ENCODE data around the gene FRMPD4. TPM values are rescaled to one million over a fixed set of nuclear protein-coding genes. Genes with fewer than 3 reads are reported as not detected.

The FRMPD4 gene
- total and polyA plus RNA-seq, 3 experiments from 2014 or later, result not detected

DNA sequence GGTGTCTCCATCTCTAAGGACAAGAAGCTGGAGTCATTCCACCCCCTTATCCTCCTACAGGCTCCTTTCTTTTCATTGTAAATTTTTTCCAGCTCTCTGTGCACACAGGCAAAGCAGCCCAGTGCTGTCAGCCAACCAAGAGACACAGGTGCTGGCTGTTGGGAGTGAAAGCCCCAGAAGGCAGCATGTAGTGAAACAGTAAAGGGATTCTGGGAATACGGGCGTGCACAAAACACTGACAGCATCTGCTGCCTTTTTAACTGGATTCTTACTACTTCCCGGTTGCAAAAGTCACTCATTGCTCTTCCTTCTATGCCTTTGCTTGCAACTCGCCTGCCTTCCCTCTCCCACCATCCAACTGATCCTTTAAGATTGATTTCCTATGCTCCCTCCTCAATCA is 444.4 kb downstream of the FRMPD4 start:
- H3K27ac ChIP-seq (ENCODE audit: low read depth, low read length), result no peak overlapping the region
- Mint-ChIP-seq H3K9me3 (peaks cover 0 to 3% (median 0%) of the 10 kb centered on the region in 5 donors), H3K4me1 (no peaks in the 10 kb centered on the region), H3K36me3 (no peaks in the 10 kb centered on the region), H3K27ac (no peak overlapping the region), H3K27me3 (peaks cover 0 to 3% of the 10 kb centered on the region in 2 donors), H3K4me3 (no peak overlapping the region)
- H3K27me3 ChIP-seq (ENCODE audit: insufficient read depth, low read length, poor library complexity, severe bottlenecking), result no peaks in the 10 kb centered on the region
- ChIA-PET CTCF (no interaction called here), POLR2A (no interaction called here)
- no peaks in the 10 kb centered on the region for H3K36me3 ChIP-seq (ENCODE audit: insufficient read depth, low read length)
- H3K9me3 ChIP-seq (ENCODE audit: low read length), result no peaks in the 10 kb centered on the region
- DNase-seq, result no peak
- no peaks in the 10 kb centered on the region for H3K4me1 ChIP-seq (ENCODE audit: insufficient read depth, low read length)
- H3K4me3 ChIP-seq (ENCODE audit: low read length), result no peak overlapping the region

DNA sequence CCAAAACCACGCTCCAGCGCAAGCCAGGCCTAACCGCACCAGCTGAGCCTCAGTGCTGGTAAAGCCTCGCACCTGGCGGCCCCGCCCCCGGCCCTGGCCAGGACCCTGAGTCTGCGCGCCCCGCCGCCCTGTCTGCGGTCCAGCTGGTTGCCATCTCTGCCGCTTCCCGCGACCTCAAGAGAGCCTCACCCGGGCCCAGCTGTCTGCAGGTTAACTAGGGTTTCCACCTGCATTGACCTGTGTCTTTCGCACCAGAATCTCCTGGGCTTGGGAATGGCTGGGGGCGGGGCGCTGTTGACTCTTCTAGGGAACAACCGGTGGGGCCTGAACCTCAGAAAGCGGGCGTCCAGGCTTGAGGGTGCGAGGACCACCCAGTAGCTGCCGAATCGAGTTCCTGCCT is 445.3 kb downstream of the FRMPD4 start:
- Histone ChIP-seq H3K27ac (ENCODE audit: low read depth, low read length) (no peak overlapping the region), H3K4me1 (ENCODE audit: insufficient read depth, low read length) (no peaks in the 10 kb centered on the region), H3K9me3 (ENCODE audit: low read length) (no peaks in the 10 kb centered on the region), H3K4me3 (ENCODE audit: low read length) (no peak overlapping the region), H3K27me3 (ENCODE audit: insufficient read depth, low read length, poor library complexity, severe bottlenecking) (no peaks in the 10 kb centered on the region), H3K36me3 (ENCODE audit: insufficient read depth, low read length) (no peaks in the 10 kb centered on the region)
- Mint-ChIP-seq H3K4me1 (no peaks in the 10 kb centered on the region), H3K27ac (no peak overlapping the region), H3K36me3 (no peaks in the 10 kb centered on the region), H3K4me3 (no peak overlapping the region), H3K9me3 (peaks cover 0 to 3% (median 0%) of the 10 kb centered on the region in 5 donors), H3K27me3 (peaks cover 0 to 3% of the 10 kb centered on the region in 2 donors)
- CTCF ChIA-PET, result no interaction called here
- POLR2A ChIA-PET, result no interaction called here
- no peak for DNase-seq

GRCh38 chrX:12595720-12596119 is 457.4 kb downstream of the FRMPD4 start:
- H3K27ac Mint-ChIP-seq, result no peak overlapping the region
- no peak overlapping the region for H3K27ac ChIP-seq (ENCODE audit: low read depth, low read length)
- H3K4me3 ChIP-seq (ENCODE audit: low read length), result no peak overlapping the region
- no peaks in the 10 kb centered on the region for H3K27me3 Mint-ChIP-seq
- no peaks in the 10 kb centered on the region for H3K4me1 ChIP-seq (ENCODE audit: insufficient read depth, low read length)
- no peak overlapping the region for H3K4me3 Mint-ChIP-seq
- no peaks in the 10 kb centered on the region for H3K4me1 Mint-ChIP-seq
- ChIA-PET CTCF (no interaction called here), POLR2A (no interaction called here)
- no peak for DNase-seq
- H3K9me3 ChIP-seq (ENCODE audit: low read length), result no peaks in the 10 kb centered on the region
- no peaks in the 10 kb centered on the region for H3K36me3 Mint-ChIP-seq
- no peaks in the 10 kb centered on the region for H3K27me3 ChIP-seq (ENCODE audit: insufficient read depth, low read length, poor library complexity, severe bottlenecking)
- H3K36me3 ChIP-seq (ENCODE audit: insufficient read depth, low read length), result no peaks in the 10 kb centered on the region
- H3K9me3 Mint-ChIP-seq, result peaks cover 0 to 7% (median 0%) of the 10 kb centered on the region in 5 donors

DNA sequence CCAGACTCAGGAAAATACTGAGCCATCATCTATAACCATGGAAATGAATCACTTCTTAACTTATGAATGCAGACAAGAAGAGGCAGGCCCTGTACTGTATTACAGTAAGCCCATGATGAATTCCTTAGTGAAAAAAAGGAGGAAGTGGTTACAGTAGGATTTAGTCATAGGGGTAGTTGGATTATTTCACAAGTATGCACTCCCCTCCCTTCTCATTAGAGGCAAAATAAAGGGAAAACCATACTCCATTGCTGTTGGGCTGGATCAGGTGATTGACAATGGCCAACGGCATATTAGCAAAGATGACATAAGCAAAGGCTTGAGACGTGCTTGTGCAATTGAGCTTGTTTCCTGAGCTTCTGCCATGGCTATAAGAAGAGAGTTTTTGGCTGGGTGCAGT is 471.8 kb downstream of the FRMPD4 start:
- no peak for DNase-seq
- Histone ChIP-seq H3K4me3 (ENCODE audit: low read length) (no peak overlapping the region), H3K4me1 (ENCODE audit: insufficient read depth, low read length) (no peaks in the 10 kb centered on the region), H3K27ac (ENCODE audit: low read depth, low read length) (no peak overlapping the region), H3K9me3 (ENCODE audit: low read length) (no peaks in the 10 kb centered on the region), H3K27me3 (ENCODE audit: insufficient read depth, low read length, poor library complexity, severe bottlenecking) (no peaks in the 10 kb centered on the region), H3K36me3 (ENCODE audit: insufficient read depth, low read length) (no peaks in the 10 kb centered on the region)
- CTCF ChIA-PET, result no interaction called here
- H3K36me3 Mint-ChIP-seq, result no peaks in the 10 kb centered on the region
- peaks cover 0 to 16% of the 10 kb centered on the region in 2 donors for H3K27me3 Mint-ChIP-seq
- no peak overlapping the region for H3K4me3 Mint-ChIP-seq
- H3K4me1 Mint-ChIP-seq, result no peaks in the 10 kb centered on the region
- peaks cover 0 to 3% (median 0%) of the 10 kb centered on the region in 5 donors for H3K9me3 Mint-ChIP-seq
- H3K27ac Mint-ChIP-seq, result no peak overlapping the region
- POLR2A ChIA-PET, result no interaction called here

DNA sequence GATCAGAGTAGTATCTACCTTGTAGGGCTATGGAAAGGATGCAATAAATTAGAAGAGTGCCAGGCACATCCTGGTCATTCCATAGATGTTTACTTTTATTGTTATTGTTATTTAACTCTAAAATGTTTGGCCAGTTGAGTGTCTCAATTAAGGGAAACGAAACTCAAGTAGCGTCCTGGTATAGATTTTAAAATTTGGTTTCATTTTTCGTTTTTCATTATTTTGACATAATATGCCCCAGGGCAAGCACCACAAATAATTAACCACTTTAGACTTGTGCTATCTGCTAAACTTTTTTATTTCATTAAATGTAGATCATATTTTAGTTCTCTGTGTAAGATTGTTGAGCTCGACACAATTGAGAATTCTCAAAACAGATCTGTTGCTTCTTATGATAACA is 473.2 kb downstream of the FRMPD4 start:
- H3K9me3 ChIP-seq (ENCODE audit: low read length), result no peaks in the 10 kb centered on the region
- H3K27me3 Mint-ChIP-seq, result peaks cover 0 to 12% of the 10 kb centered on the region in 2 donors
- ChIA-PET POLR2A (no interaction called here), CTCF (no interaction called here)
- peaks cover 0 to 3% (median 0%) of the 10 kb centered on the region in 5 donors for H3K9me3 Mint-ChIP-seq
- H3K36me3 Mint-ChIP-seq, result no peaks in the 10 kb centered on the region
- H3K27me3 ChIP-seq (ENCODE audit: insufficient read depth, low read length, poor library complexity, severe bottlenecking), result no peaks in the 10 kb centered on the region
- no peak overlapping the region for H3K27ac ChIP-seq (ENCODE audit: low read depth, low read length)
- no peaks in the 10 kb centered on the region for H3K4me1 Mint-ChIP-seq
- no peaks in the 10 kb centered on the region for H3K4me1 ChIP-seq (ENCODE audit: insufficient read depth, low read length)
- no peaks in the 10 kb centered on the region for H3K36me3 ChIP-seq (ENCODE audit: insufficient read depth, low read length)
- H3K27ac Mint-ChIP-seq, result no peak overlapping the region
- H3K4me3 ChIP-seq (ENCODE audit: low read length), result no peak overlapping the region
- DNase-seq, result no peak
- H3K4me3 Mint-ChIP-seq, result no peak overlapping the region

DNA sequence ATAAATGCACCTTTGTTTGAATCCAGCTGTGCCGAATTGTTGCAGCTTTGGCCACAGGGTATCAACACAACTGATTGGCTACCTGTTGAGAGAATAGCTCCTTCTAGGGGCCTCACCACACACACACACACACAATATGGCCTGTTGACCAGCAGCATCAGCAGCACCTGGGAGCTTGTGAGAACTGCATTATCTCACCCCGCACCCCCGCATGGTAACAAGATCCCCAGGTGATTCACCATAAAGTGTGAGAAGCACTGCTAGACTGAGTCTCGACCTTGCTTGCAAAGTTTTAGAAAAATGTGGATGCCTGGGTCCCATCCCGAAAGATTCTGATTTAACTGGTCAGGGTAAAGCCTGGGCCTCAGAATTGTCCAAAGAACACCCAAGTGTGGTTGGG is 476.0 kb downstream of the FRMPD4 start:
- no peaks in the 10 kb centered on the region for H3K9me3 Mint-ChIP-seq
- Histone ChIP-seq H3K27ac (ENCODE audit: low read depth, low read length) (no peak overlapping the region), H3K36me3 (ENCODE audit: insufficient read depth, low read length) (no peaks in the 10 kb centered on the region), H3K27me3 (ENCODE audit: insufficient read depth, low read length, poor library complexity, severe bottlenecking) (no peaks in the 10 kb centered on the region), H3K4me3 (ENCODE audit: low read length) (no peak overlapping the region), H3K4me1 (ENCODE audit: insufficient read depth, low read length) (no peaks in the 10 kb centered on the region), H3K9me3 (ENCODE audit: low read length) (no peaks in the 10 kb centered on the region)
- peaks cover 0 to 15% of the 10 kb centered on the region in 2 donors for H3K27me3 Mint-ChIP-seq
- H3K4me1 Mint-ChIP-seq, result no peaks in the 10 kb centered on the region
- no peak overlapping the region for H3K4me3 Mint-ChIP-seq
- ChIA-PET POLR2A (no interaction called here), CTCF (no interaction called here)
- H3K36me3 Mint-ChIP-seq, result no peaks in the 10 kb centered on the region
- no peak for DNase-seq
- no peak overlapping the region for H3K27ac Mint-ChIP-seq

DNA sequence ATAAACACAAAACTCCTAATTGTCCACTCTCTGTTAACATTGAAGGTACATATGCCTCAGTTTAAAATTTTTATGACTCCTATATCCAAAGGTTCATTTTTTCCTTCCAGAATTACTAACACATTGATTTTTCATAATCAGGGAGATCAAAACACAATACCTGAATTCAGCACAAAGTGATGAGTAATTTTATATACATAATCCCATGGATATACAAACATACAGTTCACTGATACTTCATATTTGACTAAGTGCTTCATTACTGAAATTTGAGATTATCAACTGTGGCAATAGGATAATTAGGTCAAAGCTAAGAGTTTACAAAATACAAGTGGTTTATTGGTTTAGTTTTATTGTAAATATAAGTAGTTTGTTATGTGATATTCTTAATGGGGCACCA is 476.8 kb downstream of the FRMPD4 start:
- H3K9me3 Mint-ChIP-seq, result no peaks in the 10 kb centered on the region
- no peak for DNase-seq
- Histone ChIP-seq H3K27me3 (ENCODE audit: insufficient read depth, low read length, poor library complexity, severe bottlenecking) (no peaks in the 10 kb centered on the region), H3K4me1 (ENCODE audit: insufficient read depth, low read length) (no peaks in the 10 kb centered on the region), H3K4me3 (ENCODE audit: low read length) (no peak overlapping the region), H3K36me3 (ENCODE audit: insufficient read depth, low read length) (no peaks in the 10 kb centered on the region), H3K27ac (ENCODE audit: low read depth, low read length) (no peak overlapping the region), H3K9me3 (ENCODE audit: low read length) (no peaks in the 10 kb centered on the region)
- ChIA-PET CTCF (no interaction called here), POLR2A (no interaction called here)
- H3K4me3 Mint-ChIP-seq, result no peak overlapping the region
- H3K4me1 Mint-ChIP-seq, result no peaks in the 10 kb centered on the region
- H3K36me3 Mint-ChIP-seq, result no peaks in the 10 kb centered on the region
- no peak overlapping the region for H3K27ac Mint-ChIP-seq
- H3K27me3 Mint-ChIP-seq, result peaks cover 0 to 15% of the 10 kb centered on the region in 2 donors

DNA sequence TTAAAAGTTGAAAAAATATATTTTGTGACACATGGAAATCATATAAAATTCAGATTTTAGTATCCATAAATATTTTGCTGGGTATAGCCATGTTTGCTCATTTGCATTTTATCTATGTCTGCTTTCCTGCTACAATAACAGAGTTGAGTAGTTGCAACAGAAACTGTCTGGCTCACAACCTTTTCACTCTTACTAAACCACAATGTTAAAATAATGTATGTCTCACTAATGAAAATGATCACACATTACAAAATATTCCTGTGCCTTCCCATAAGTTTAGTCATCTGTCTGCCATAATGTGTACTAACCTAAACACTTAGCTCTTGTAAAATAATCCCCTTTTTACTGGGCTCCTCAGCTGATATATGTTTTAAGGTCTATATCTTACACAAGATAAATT is 479.0 kb downstream of the FRMPD4 start:
- Histone ChIP-seq H3K9me3 (ENCODE audit: low read length) (no peaks in the 10 kb centered on the region), H3K4me1 (ENCODE audit: insufficient read depth, low read length) (no peaks in the 10 kb centered on the region), H3K27me3 (ENCODE audit: insufficient read depth, low read length, poor library complexity, severe bottlenecking) (no peaks in the 10 kb centered on the region), H3K27ac (ENCODE audit: low read depth, low read length) (no peak overlapping the region), H3K4me3 (ENCODE audit: low read length) (no peak overlapping the region), H3K36me3 (ENCODE audit: insufficient read depth, low read length) (no peaks in the 10 kb centered on the region)
- DNase-seq, result no peak
- Mint-ChIP-seq H3K27ac (no peak overlapping the region), H3K4me3 (no peak overlapping the region), H3K4me1 (no peaks in the 10 kb centered on the region), H3K36me3 (no peaks in the 10 kb centered on the region), H3K27me3 (peaks cover 0 to 15% of the 10 kb centered on the region in 2 donors), H3K9me3 (peaks cover 0 to 8% (median 4%) of the 10 kb centered on the region in 5 donors)
- CTCF ChIA-PET, result no interaction called here
- POLR2A ChIA-PET, result no interaction called here

DNA sequence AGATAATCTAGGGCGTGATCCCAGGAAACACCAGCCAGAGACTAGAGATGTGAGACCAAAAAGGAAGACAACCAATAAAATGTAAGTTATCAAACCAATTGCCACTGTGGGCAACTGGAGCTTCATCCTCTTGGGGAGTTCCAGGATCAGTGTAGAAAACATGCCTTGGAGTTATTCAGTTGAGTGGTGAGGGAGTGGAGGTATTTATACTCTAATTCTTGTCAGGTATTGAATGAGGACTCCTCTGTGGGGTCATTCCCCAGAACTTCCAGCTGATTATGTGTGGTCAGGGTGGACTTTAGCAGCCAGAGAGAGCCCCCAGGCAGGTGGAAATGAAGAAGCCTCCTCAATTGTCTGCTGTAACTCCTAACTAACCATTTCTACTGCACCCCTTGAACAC is 509.0 kb downstream of the FRMPD4 start:
- Histone ChIP-seq H3K4me1 (ENCODE audit: insufficient read depth, low read length) (no peaks in the 10 kb centered on the region), H3K36me3 (ENCODE audit: insufficient read depth, low read length) (no peaks in the 10 kb centered on the region), H3K27me3 (ENCODE audit: insufficient read depth, low read length, poor library complexity, severe bottlenecking) (no peaks in the 10 kb centered on the region), H3K27ac (ENCODE audit: low read depth, low read length) (no peak overlapping the region), H3K4me3 (ENCODE audit: low read length) (no peak overlapping the region), H3K9me3 (ENCODE audit: low read length) (no peaks in the 10 kb centered on the region)
- ChIA-PET CTCF (no interaction called here), POLR2A (no interaction called here)
- Mint-ChIP-seq H3K27ac (no peak overlapping the region), H3K27me3 (peaks cover 3 to 9% of the 10 kb centered on the region in 2 donors), H3K4me3 (no peak overlapping the region), H3K4me1 (no peaks in the 10 kb centered on the region), H3K9me3 (peaks cover 0 to 5% (median 0%) of the 10 kb centered on the region in 5 donors), H3K36me3 (no peaks in the 10 kb centered on the region)
- no peak for DNase-seq
